Sciatic nerve (tissue), 2 donors: ENCODE results near the gene C2orf81. TPM values are rescaled to one million over a fixed set of nuclear protein-coding genes. Genes with fewer than 3 reads are reported as not detected.

Experiments
- ATAC-seq: fragments of 200-7000 bp; cut with Tn5 transposase; one replicate; pipeline ENCODE4 v1.9.1; 2020; ENCODE audit warnings: mild to moderate bottlenecking, moderate library complexity
- DNase-seq: peaks from one replicate; pipeline ENCODE4 v3.0.0-alpha.2; 2020; ENCODE audit warnings: low spot score
- intact Hi-C: fragments of 100-400 bp; cut with DNase I; formaldehyde crosslinking; loops from one replicate; pipeline ENCODE4 v1.14.2; 2022
- total RNA-seq: library from RNA; stranded (reverse); fragmentation: NEBNext Ultra II Directional; extraction: Animal tissue kit (Norgen Biotek cat#: 25700); gene quantifications from one replicate; pipeline ENCODE4 v1.2.1, GENCODE V29; 2021
- donor health status: DM: no; HTN: no; CAD: no.
- donor health status: DM: no; HTN: no; CAD: no.

C2orf81 gene
- total RNA-seq, 1 donor from 2014 or later: 4.4 TPM

DNA sequence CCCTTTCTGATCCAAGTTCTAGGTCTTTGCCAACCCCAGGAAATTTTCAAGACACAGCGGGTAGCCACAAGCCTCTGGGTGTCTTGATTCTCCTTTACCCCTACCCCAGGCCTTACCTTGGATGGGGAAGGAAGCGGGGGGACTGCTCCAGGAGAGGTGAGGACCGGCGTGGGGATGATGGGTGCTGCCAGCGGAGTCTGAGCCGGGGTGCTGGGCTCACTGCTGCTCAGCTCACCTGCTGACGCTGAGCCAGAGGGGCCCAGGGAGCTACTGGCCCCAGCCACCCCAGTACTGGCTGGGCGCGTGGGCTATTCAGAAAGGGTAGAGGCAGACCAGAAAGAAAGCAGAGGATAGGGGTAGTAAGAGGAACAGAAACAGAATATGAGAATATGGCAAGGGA is 50.0 kb downstream of the C2orf81 start:
- intact Hi-C loops: no loop called here
- ATAC-seq (no peak), DNase-seq (no peak)

DNA sequence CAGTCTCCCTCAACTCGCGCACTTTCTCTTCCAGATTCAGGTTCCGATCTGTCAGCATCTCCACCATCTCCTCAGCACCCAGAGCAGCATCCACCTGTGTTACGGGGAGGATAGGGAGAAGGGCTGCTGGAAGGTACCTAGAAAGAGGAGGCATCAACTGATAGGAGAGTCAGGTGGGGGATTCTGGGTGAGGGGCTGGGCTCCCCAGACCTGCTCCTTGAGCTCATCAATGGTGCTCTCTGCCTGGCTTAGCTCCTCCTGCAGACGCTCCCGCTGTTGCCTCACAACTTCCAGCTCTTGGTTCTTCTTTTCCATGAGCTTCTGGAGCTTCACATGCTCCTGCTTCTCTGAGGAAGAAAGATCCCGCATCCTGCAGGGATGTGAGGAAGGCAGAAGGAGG is 51.4 kb downstream of the C2orf81 start:
- DNase-seq: no peak
- no peak for ATAC-seq
- intact Hi-C loops: no loop called here

DNA sequence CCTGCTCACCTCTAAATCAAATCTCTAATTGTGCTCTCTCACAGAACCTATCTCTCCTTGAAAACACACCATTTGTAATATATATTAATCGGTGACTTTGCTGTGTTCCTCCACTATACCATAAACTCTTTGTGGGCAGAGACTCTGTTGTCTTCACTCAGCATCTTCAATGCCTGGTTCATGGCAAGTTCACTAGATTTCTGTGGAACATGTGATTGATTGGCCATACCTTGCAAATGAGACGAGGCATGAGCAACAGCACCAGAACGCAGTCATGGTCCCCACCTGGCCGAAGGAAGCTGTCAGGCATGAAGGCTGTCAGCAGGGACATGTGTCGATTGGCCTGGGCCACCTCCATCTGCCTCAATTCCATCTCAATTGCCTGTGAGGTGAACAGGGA is 52.9 kb downstream of the C2orf81 start:
- intact Hi-C loops: no loop called here
- no peak for ATAC-seq
- no peak for DNase-seq

DNA sequence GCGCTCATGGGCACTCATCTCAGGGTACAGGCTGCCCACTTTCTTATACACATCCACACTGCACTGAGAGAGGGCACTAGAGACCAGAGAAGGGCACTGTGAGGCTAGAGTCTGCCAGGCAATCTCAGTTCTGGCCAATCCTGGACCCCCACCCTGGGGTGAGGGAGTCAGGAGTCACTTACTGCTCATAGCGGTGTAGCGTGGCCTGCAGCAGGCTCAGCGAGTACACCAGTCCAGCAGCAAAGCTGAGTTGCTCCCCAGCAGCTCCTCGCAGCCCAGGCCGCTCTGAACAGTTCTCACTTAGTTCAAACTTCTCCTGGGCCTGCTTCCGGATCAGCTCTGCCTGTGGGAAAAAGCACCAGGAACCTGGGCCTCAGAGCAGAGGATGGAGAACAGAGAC is 53.6 kb downstream of the C2orf81 start:
- ATAC-seq (no peak), DNase-seq (no peak)
- intact Hi-C loops: no loop called here

DNA sequence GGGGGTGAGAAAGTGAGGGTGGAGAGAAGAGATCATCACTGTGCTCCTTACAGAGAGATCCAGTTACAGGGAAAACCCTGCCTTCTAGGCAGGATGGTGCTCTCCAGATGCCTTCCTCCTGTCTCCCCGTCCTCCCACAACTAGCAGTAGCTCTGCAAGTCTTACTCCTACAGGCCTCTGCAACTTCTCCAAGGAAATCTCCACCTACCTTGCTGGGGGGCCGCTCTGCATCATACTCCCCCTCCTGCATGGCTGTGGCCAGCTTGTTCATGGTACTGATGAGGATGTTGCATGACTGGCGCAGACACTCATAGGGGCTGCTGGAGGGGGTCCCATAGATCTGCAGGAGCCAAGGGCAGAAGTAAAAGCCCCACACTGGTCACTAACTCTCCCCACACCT is 55.4 kb downstream of the C2orf81 start:
- intact Hi-C loops: no loop called here
- DNase-seq: no peak

DNA sequence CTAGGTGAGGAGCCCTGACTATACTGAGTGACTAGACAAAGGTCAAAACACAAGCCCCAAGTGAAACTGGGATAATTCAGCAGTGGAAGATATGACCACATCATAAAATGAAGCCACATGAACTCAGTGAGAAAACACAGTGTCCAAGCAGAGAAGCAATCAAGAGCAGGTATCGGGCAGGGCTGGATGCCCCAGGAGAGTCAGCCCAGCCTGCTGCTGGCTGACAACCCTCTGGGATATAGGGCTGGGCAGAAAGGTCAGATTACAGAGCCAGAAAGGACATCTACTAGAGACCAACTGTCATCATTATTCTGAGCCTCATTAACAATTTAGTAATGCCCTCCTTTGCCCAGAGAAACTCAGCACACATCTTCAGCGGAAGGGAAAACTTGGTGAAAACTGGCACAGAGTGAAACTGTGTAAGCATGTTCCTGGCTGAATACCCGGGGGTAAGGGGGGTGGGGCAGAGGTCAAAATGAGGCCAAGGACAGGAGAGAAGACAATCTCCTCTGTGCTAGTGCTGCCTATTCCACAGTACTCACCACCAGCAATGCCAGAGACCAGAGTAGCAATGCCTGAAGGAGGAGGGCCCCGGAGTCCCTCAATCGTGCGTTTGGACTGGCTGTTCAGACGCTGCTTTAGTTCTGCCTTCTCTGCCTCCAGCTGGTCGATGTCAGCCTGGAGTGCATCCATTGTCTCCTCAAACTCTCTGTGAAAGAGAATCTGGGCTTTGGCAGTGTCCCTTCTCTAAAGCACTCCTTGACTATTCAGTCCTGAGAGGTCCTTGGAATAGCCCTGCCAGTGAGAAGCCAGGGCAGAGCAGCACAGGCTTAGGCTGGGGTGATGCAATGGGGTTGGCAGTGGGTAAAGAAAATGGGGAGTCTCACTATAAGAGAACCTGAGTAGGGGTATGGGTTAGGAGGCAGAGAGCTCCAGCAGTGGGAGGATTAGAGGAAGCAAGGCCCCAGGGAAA is 56.6 kb downstream of the C2orf81 start:
- DNase-seq (no peak), ATAC-seq (no peak)
- intact Hi-C loops: no loop called here

More for the DNA sequence above, 55.4 kb downstream of the C2orf81 start:
- no peak for ATAC-seq

Other genes with a start within 250 kb of the C2orf81 start
- 82.7 TPM for gene MOB1A, start 242.7 kb downstream of the C2orf81 start, total RNA-seq
- 18.6 TPM for gene MTHFD2, start 223.0 kb downstream of the C2orf81 start, total RNA-seq
- 12.6 TPM for gene SLC4A5, start 78.2 kb downstream of the C2orf81 start, total RNA-seq
- gene DCTN1, start 41.3 kb downstream of the C2orf81 start, total RNA-seq: 146 TPM
- 14.0 TPM for gene WDR54, start 111 bp upstream of the C2orf81 start, total RNA-seq
- 76.0 TPM for gene RTKN, start 20.3 kb upstream of the C2orf81 start, total RNA-seq
- gene INO80B, start 33.5 kb upstream of the C2orf81 start, total RNA-seq: 38.2 TPM
- gene WBP1, start 36.8 kb upstream of the C2orf81 start, total RNA-seq: 68.6 TPM
- gene MOGS, start 43.8 kb upstream of the C2orf81 start, total RNA-seq: 39.5 TPM
- 54.4 TPM for gene MRPL53, start 51.1 kb upstream of the C2orf81 start, total RNA-seq
- gene CCDC142, start 61.4 kb upstream of the C2orf81 start, total RNA-seq: 25.0 TPM
- 22.6 TPM for gene TTC31, start 61.5 kb upstream of the C2orf81 start, total RNA-seq
- 0.53 TPM for gene LBX2, start 78.0 kb upstream of the C2orf81 start, total RNA-seq
- gene PCGF1, start 86.1 kb upstream of the C2orf81 start, total RNA-seq: 13.7 TPM
- not detected for gene TLX2, start 92.8 kb upstream of the C2orf81 start, total RNA-seq
- gene DQX1, start 104.6 kb upstream of the C2orf81 start, total RNA-seq: not detected
- gene AUP1, start 108.1 kb upstream of the C2orf81 start, total RNA-seq: 75.3 TPM
- gene HTRA2, start 108.3 kb upstream of the C2orf81 start, total RNA-seq: 34.5 TPM
- gene LOXL3, start 132.3 kb upstream of the C2orf81 start, total RNA-seq: 9.2 TPM
- gene DOK1, start 133.1 kb upstream of the C2orf81 start, total RNA-seq: 17.3 TPM
- 1.1 TPM for gene M1AP, start 226.7 kb upstream of the C2orf81 start, total RNA-seq
- 11.5 TPM for gene SEMA4F, start 232.6 kb upstream of the C2orf81 start, total RNA-seq